ENCODE results near the gene SLC39A5. TPM values are rescaled to one million over a fixed set of nuclear protein-coding genes. Genes with fewer than 3 reads are reported as not detected.

The SLC39A5 gene
- total RNA-seq, 1 experiment from 2014 or later, result not detected

DNA sequence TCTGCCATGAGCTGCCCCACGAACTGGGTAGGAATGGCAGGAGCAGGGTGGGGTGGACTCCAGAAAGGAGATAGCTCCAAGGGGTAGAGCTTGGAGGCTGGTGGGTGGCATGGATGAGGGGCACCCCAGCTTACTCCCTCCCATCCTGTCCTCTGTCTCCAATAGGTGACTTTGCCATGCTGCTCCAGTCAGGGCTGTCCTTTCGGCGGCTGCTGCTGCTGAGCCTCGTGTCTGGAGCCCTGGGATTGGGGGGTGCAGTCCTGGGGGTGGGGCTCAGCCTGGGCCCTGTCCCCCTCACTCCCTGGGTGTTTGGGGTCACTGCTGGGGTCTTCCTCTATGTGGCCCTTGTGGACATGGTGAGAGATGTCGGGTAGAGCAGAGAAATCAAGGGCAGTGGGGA lies 7.1 kb downstream of the SLC39A5 start:
- DNase-seq (ENCODE audit: low spot score), result no peak
- in situ Hi-C loops (cut with HindIII; ENCODE audit: low sequenced_read_pairs), result no loop called here

DNA sequence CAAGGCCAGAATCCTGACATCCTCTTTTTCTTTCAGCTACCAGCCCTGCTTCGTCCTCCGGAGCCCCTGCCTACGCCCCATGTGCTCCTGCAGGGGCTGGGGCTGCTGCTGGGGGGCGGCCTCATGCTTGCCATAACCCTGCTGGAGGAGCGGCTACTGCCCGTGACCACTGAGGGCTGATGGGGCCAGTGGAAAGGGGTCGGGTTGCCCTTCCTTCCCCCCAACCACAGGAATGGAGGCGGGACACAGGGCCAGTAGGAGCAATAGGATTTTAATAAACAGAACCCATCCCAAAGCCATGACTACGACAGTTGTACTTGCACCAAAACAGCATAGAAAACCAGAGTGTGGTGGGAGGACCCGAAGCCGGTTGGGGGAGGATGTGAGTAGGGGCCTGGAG lies 7.7 kb downstream of the SLC39A5 start:
- in situ Hi-C loops (cut with HindIII; ENCODE audit: low sequenced_read_pairs), result no loop called here
- DNase-seq (ENCODE audit: low spot score), result no peak

DNA sequence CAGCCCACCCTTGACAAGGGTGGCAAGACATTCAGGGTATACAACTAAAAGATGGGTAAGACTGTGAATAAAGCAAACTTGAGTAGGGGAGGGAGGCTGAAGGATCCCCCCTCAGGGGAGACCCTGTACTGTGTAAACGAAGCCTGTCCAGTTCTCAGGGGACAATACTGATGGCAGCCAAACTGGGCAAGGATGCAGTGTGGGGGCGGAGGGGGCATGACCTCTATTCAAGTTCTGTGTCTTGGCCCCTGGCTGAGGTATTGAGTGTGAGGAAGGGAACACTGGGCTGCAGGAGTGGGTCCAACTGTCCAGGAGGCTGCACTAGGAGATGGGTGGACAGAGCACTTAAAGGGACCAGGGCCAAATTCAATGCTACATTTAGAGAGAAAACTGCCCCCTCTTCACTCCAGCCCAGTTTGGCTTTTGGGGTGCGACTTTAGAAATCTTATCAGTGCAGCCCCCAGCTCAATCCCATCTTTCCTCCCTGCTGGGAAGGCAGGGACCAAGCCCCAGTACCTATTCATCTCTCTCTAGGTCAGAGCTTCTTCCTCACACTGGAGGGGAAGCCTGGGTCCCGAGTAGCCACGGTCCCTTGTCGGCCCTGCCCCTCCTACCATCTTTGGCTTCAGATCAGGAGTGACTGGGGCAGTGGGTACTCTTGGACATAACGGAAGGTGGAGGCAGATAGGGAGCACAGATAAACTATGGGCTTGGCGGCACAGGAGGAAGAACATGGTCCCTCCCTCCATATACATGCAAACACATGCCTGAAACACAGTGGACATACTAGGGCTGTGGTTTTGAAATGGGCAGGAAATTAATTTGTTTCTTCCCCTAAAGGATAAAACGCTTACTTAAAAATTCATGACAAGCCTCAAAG lies 11.8 kb downstream of the SLC39A5 start:
- in situ Hi-C loops (cut with HindIII; ENCODE audit: low sequenced_read_pairs), result no loop called here
- DNase-seq (ENCODE audit: low spot score), result no peak

DNA sequence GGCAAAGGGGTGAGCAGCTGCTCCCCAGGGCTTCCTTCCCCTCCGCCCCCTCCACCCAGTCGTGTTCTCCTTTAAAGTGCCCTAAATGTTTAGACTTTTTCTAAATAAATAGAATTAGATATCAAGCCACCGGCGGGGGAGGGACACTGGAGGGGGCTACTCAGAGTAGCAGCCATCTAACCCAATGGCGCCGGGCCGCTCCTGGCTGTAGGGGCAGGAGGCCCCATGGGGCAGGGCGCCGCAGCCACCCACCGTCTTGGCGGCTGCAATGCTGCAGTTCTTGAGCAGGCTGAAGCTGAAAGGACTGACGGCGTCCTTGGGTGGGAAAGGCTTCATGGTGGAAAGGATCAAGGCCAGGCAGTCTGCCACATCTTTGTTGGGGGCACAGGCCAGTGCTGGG lies 13.1 kb downstream of the SLC39A5 start:
- DNase-seq (ENCODE audit: low spot score), result no peak
- in situ Hi-C loops (cut with HindIII; ENCODE audit: low sequenced_read_pairs), result no loop called here

DNA sequence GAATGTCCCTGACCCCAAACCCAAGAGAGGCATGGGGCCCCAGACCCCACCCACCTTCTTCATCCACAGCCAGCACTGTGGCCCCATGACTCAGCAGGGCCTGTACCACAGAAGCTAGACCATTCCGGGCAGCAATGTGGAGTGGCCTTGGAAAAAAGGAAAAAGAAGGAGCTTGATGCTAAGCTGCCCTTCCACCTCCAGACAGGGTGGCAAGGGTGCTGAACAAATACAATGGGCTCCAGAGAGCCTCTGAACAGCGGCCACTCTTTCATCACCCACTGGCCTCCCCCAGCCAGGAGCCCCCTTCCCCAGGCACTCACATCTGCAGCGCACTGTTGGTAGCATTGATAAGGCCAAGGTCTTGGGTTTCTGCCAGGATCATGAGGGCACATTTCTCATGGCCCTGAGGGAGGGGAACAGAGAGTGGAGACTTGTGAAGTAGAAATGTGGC lies 13.9 kb downstream of the SLC39A5 start:
- in situ Hi-C loops (cut with HindIII; ENCODE audit: low sequenced_read_pairs), result no loop called here
- no peak for DNase-seq (ENCODE audit: low spot score)

DNA sequence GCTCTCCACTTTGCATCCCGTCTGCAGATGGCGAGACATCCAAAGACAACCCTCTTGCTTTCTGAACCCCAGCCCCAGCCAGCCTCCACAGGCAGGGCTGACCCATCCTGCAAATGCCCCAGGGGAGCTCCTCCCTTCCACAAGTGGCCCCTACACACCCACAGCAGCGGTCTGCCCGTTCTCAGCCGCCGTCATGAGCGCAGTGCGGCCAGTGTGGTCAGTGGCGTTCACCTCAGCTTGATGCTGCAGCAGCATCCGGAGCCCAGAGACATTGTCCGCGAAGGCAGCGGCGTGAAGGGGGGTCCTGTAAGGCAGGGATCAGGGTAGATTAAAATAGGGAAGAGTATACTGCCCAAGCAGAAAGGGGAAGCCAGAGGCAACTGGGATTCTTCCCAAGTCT lies 14.6 kb downstream of the SLC39A5 start:
- DNase-seq (ENCODE audit: low spot score), result no peak
- in situ Hi-C loops (cut with HindIII; ENCODE audit: low sequenced_read_pairs), result no loop called here

DNA sequence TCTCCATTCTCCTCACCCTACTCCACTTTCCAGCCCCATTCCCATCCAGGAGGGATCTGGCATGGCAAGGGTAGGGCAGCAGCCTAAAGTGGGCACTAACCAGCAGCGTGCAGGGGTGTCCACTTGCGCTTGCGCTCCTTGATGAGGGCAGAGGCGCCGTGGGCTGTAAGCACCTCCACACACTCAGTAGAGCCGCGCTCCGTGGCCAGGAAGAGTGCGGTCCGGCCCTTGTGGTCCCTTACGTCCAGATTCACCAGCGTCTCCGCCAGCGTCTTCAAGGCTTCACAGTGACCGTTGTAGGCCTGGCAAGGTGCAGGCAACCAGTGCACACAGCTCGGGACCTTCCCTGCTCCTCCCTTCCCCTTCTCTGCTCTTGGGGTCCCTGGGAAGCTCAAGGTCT lies 18.1 kb downstream of the SLC39A5 start:
- in situ Hi-C loops (cut with HindIII; ENCODE audit: low sequenced_read_pairs), result no loop called here
- no peak for DNase-seq (ENCODE audit: low spot score)

DNA sequence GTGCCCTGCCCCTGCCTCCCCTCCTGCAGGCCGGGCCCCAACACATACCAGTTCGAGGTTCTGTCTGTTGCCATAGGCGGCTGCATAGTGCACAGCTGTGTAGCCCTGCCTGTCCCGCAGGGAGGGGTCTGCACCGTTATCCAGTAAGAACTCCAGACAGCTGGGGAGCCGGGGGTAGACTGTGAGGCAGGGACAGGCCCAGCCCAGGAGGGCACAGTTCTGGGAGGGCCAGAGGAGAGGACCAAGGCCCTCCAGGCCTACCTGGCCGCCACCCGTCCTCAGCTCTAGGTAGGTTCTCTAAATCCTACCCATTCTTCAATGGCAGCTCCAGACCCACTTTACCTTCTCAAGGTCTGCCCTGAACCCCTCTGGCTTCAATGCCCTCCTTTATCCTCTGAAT lies 18.9 kb downstream of the SLC39A5 start:
- in situ Hi-C loops (cut with HindIII; ENCODE audit: low sequenced_read_pairs), result no loop called here
- DNase-seq (ENCODE audit: low spot score), result no peak

DNA sequence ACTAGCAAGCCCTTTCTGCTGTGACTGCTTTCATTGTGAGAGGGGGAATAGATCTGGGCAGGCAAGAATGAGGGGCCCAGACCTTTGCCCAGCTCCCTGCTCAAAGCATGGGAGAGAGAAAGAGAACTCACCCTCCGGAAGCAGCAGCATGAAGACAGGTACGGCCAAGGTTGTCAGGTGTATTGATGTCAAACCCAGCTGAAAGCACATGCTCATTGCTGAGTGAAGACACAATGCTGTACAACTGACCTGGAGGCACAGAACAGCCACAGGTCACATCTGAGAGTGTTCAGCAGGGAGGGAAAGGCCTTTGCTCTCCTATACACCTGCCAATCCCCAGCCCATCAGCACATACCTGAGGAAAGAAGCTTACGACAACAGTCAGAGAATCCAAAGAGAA lies 22.8 kb downstream of the SLC39A5 start:
- in situ Hi-C loops (cut with HindIII; ENCODE audit: low sequenced_read_pairs), result no loop called here
- no peak for DNase-seq (ENCODE audit: low spot score)

DNA sequence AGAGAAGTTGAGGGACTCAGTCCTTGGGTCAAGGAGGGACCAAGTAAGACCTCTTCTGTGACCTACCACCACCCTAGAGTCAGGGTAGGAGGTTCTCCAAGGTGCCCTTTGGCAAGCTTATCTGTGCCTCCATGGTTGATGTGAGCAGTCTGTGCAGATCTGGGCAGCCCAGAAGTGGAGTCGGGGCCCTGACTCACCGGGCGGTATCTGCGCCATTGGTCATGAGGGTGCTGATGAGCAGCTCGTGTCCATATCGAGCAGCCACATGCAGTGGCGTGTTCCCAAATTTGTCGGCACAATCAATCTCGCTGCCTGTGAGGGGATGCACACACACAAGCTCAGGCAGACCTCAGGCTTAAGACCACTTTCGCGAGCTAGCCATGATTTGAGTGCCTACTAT lies 23.2 kb downstream of the SLC39A5 start:
- no peak for DNase-seq (ENCODE audit: low spot score)
- in situ Hi-C loops (cut with HindIII; ENCODE audit: low sequenced_read_pairs), result no loop called here

DNA sequence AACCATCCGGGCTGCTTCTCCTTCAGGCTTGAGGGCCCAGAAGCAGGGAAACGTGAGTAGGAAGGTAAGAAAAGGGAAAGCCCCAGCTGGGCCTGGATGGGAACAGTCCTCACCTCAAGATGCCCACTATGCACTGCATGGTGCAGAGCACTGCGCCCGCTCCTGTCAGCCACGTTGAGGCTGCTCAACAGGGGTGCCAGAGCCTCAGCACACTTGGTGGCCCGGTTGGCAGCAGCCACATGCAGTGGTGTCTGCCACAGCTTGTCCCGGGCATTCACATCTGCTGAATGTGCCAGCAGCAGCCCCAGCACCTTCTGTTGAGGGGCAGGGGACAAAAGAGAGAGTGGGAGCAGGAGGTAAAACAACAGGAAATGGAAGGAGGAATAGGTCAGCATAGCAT lies 25.8 kb downstream of the SLC39A5 start:
- in situ Hi-C loops (cut with HindIII; ENCODE audit: low sequenced_read_pairs), result no loop called here
- no peak for DNase-seq (ENCODE audit: low spot score)

DNA sequence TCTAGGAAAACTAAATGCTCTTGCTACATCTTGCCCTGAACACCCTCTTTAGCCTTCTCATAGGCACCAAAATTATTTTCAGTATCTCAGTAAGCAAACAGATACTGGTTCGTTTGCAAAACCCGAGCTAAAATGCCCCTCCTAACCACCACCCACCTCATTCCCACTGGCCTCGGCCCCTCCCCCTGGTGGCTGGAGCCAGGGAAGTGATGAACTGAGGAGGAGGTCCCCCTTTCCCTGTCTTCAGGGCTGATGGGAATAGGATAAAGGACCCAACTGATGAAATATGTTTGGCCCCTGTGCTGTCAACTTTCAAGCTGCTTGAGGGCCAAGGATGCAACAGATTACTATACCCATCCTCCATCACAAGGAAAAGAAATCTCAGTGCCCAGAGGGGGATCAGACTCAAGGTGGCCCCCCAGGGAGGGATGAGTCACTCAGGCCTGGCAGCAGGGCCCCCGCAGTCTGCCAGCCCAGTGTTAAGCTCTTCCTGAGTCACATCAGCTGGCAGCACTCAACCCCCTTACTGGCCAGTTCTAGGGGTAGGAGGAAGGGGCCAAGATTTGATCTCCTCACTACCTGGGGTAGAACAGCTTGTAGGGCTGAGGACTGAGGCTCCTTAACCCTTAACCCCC lies 26.6 kb downstream of the SLC39A5 start:
- in situ Hi-C loops (cut with HindIII; ENCODE audit: low sequenced_read_pairs), result no loop called here
- no peak for DNase-seq (ENCODE audit: low spot score)

DNA sequence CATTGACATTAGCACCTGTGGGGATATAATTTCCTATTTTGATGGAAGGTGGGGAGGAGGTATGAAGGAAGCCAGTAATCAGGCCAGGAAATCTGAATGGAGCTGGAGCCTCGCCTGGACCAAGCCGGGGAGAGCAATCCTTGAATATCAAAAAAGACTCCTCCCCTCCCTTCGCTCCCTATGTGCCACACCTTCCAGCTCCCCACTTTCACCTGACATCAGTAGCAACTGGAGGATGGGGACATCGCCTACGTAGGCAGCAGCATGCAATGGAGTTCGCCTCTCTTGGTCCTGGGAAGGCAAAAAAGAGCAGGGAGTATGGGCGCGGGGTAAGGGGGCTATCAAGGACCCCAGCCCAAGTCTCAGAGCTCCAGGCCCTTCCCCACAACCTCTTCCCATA lies 27.2 kb downstream of the SLC39A5 start:
- DNase-seq (ENCODE audit: low spot score), result no peak
- in situ Hi-C loops (cut with HindIII; ENCODE audit: low sequenced_read_pairs), result no loop called here

DNA sequence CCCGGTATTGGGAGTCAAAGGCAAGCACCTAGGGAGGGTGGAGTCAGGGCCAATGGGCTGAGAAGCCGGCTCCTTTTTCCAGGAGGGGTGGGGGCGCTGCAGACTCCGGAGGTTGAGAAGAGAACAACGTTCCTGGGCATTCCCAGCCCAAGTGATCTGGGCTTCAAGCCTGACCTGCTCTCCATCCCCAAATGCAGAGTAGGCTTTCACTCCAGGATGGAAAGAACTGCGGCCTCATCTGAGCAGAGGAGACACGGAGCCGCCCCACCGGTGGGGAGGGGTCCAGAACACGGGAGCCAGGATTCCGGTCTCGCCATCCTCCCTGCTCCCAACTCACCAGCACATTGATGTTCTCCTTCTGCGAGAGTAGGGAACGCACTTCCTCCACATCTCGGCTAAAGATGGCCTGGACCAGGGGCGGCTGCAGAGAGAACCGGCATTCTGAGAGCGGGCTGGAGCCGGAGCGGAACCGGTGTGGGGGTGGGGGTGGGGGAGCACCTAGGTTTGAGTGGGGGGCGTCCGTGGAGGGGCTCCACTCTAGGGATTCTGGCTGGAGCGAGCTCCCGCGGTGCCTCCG lies 27.7 kb downstream of the SLC39A5 start:
- peak; percentile 40 for DNase-seq (ENCODE audit: low spot score)
- in situ Hi-C loops (cut with HindIII; ENCODE audit: low sequenced_read_pairs), result no loop called here

DNA sequence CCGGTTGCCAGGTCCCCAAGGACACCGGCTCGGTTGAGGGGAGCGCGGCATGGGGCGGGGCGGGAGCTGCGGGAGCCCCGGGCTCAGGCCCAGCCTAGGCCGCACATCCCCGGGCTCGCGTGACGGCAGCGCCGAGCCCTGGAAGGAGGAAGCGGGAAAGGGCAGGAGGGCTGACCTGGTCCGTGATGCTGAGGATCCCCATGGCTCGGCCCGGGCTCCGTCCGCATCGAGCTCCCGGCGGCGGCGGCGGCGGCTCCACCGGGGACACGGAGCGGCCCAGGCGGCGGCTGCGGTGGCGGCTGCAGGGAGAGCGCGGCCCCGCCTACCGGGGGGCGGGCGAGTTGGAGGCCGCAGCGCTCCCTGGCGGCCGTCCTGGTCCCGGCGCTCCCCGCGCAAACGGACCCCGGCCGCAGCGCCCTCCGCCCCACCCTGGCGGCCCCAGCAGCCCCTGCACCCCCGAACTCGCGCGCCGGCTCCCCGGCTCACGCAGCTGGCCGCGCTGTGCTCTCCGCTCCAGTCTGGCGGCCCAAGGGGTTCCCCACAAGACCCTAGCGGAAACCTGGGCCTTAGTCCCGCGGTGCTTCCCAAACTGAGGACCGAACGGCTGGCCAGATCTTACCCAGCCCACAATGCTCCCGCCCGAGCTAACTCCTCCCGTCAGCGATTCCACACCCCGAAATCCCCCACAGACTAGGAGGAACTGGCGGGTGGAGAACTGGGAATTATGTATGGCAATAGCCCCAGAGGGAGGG lies 28.4 kb downstream of the SLC39A5 start, which contains the start of gene ANKRD52:
Gene ANKRD52 (minus strand): TSS at position 317 of the 752 bp plus-strand sequence. CDS start 115 bp downstream, at position 202.
- in situ Hi-C loops (cut with HindIII; ENCODE audit: low sequenced_read_pairs), result no loop called here

DNA sequence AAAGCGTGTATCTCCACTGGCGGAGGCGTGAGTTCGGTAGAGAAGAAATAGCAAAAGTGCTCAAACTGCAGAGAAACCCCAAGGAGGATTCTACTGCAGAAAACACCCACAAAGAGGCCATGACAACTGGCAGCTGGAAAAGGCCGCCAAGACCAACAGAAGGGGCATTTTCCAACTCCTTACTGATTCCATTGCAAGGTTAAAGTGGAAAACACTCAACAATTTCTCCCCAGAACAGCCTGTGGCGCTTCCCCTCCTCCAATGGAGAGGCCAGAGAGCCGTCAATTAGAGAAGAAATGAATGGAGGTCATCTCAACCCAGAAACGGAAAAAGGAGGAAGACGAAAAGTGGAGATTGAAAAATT lies 29.0 kb downstream of the SLC39A5 start:
- in situ Hi-C loops (cut with HindIII; ENCODE audit: low sequenced_read_pairs), result no loop called here
- no peak for DNase-seq (ENCODE audit: low spot score)

More for the DNA sequence above, 28.4 kb downstream of the SLC39A5 start, which contains the start of gene ANKRD52:
- peak; percentile 82 for DNase-seq (ENCODE audit: low spot score)

DNA sequence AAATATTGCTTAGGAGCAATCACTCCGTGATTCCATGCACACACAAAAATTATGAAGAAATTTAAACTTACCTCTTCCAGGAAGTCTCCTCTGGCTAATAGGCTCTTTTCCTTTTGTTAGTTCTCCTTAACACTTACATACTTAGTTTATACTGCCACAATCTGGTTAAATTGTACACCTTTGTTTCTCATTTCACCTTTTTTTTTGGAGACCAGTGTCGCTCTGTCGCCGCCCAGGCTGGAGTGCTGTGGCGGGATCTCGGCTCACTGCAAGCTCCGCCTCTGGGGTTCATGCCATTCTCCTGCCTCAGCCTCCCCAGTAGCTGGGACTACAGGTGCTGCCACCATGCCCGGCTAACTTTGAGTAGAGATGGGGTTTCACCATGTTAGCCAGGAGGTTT lies 30.5 kb downstream of the SLC39A5 start:
- in situ Hi-C loops (cut with HindIII; ENCODE audit: low sequenced_read_pairs), result no loop called here
- DNase-seq (ENCODE audit: low spot score), result no peak

DNA sequence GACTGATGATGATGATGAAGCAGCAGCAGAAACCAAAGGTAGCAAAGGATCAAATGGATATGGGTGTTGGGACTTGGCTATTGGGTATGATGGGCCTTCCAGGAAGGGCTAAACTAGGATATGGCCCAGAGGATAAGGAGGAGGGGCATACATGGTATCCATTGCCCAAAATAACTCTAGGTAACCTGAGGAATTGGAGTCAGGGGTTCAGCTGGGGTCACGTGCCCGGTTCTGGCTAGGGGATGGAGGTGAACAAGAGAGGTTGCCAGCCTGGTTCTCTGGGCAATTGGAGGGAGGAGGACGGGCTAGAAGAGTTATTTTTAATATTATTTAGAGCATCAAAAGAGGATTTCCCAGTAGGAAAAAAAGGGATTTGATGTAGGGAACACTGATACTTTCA lies 31.1 kb downstream of the SLC39A5 start:
- in situ Hi-C loops (cut with HindIII; ENCODE audit: low sequenced_read_pairs), result no loop called here

DNA sequence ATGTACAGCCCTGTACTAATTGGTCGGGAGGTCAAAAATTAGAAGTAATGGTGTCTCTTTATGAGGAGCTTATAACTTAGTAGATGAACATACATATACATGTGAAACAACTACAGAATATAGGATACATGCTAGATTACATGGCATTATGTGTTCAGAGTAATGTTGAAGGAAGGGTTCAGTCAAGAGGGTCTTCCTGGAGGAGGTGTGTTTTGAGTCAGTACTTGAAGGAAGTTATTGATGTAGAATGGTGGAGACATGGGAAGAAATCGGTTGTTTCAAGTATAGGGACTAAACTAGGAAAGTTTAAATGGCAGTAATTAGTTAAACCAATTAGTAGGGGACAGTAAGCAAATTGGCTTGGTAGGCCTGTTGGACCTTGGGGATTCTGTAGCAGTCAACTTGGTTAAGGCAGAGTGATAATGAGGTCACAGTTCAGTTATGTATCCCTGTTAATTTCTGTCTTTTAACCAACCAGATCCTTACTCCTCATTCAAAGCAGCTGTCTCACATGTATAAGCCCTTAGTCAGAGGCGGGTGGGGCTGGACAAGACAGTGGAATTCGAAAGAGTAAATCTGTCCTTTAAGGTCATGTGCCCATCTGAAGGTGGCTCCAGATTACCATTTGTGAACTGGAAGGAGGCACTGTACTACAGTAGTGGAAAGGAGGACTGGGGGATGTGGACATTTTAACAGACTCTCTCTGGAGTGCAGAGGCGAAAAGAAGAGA lies 31.8 kb downstream of the SLC39A5 start:
- in situ Hi-C loops (cut with HindIII; ENCODE audit: low sequenced_read_pairs), result no loop called here
- no peak for DNase-seq (ENCODE audit: low spot score)

More for the DNA sequence above, 31.1 kb downstream of the SLC39A5 start:
- no peak for DNase-seq (ENCODE audit: low spot score)

Data from G401 (cell line).